GM18520 (cell line): Measurements from ENCODE around the gene EEFSEC.

ENCODE experiments used
- ATAC-seq: cut with Tn5 transposase; IDR thresholded peaks from one replicate; pipeline ENCODE4 v1.9.1; 2021; ENCODE audit not compliant: unreplicated experiment

The EEFSEC gene

GRCh38 chr3:128329491-128330213, 176.4 kb downstream of the EEFSEC start:
- no peak for ATAC-seq

DNA sequence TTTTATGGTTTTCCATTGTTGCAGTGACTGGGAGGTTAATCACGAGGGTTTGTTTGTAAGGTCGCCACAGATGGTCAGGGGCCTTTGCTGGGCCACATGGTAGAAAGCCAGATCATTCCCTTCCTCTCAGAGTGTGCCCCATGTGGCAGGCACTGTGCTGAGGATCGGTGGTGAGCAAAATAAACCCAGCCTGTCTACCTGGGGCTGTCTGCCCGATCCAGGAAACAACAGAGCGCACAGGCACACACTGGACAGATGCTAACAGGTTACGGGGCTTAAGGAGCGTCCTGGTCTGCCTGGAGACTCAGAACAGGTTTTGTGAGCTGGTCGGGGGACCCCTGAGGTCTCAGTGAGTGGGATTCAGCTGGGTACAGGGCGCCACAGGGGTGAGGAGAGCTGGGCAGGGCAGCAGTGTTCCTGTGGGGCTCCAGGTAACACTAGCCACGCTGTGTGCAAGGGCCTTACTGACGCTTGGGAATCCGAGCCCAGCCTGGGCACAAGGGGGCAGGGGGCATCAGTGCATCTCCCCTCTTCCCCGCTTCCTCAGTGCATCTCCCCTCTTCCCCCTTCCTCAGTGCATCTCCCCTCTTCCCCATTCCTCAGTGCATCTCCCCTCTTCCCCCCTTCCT, 177.0 kb downstream of the EEFSEC start:
- no peak for ATAC-seq

DNA sequence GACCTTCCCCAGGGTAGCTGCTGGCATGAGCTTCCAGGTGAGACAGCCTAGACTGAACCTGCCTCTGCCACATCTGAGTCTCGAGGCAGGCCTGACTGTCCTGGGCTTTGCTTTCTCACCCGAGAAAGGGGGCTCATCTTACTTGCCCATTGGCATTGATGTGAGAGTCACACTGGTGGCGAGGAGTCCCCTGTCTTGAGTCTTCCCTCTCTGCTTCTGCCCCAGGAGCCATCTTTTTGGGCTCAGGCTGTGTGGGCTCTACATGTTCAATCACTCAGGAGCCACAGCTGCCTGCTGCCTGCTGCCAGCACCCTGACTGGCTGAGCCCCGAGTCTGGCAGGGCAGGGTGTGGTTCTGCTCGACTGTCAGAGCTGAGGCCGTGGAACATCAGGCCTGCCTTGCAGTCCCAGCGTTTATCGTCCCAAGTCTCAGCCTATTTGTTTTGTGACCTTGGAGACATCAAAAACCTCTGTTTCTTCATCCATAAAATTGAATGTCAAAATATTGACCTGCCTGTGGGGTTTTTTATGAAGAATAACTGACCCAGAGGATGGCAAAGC, 180.9 kb downstream of the EEFSEC start:
- no peak for ATAC-seq

DNA sequence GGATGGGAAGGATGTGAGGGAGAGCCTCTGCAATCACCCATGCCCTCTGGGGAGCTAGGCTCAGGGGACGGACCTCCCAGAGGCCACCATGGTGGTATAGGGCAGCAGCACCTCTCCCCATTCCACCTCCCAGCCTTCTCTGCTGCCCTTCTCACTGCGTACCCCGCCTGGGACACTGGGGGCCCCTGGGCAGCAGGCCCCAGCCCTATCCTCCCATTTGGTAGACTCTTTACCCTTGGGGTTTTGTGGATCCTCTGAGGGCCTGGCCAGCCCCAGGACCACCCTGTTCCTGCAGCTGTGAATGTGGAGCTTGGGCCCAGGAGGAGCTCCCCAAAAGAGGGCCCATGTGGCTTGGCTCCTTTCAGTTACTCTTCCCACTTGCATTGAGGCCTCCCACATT, 181.5 kb downstream of the EEFSEC start:
- no peak for ATAC-seq

- ATAC-seq = no peak
These were observed 182.5 kb downstream of the EEFSEC start for GRCh38 chr3:128335621-128336296.

DNA sequence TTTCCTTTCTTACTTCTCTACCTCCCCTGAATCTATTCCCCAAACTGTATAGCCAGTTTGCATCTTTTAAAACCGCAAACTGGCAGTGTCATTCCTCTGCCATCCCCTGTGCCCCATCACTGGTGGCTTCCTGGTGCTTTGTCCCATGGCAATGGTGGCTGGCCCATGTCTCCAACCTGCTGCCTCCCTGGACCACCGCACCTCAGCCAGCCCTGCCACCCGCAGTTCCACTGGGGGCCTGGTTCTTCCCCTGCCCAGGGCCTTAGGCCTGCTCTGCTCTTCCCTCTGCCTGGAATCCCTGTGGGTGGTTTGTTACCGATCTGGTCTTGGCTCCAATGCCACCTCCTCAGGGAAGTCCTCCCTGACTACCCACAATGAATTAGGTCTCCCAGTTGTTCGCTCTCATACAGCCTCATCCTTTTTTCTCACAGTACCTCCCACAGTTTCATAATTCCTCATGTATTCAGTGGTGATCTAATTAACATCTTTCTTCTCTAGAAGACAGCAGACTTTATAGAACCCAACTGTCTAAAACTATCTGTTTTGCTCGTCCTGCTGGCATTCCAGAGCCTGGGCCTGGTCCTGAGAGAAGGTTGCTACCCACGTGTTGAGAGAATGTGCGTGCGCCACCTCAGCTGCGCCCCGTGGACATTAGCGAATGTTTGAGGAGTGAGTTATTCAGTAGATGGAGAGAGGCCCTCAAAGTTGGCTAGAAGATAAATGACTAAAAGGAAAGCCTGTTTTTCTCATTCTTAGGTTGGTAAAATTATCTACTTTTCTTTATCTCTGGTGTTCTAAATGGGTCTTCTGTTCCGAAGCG, 183.3 kb downstream of the EEFSEC start:
- ATAC-seq = no peak

DNA sequence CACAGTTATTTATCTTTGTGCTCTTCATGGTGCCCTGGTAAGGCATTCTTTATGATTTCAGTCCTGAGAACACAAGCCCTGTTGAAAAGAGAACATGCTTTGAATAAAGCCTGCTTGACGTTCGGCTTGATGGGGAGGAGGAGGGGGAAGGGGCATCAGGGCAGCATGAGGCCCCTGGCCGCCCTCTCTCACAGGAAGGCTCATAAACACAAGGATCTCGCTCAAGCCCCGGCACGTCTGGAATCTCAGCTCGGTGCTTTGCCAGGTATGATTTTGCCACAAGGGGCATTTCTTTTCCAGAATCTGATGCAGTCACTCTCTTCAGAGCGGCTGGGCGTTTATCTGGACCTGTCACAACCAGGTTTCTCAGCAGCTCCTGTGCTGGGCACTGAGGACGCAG, 184.0 kb downstream of the EEFSEC start:
- no peak for ATAC-seq

DNA sequence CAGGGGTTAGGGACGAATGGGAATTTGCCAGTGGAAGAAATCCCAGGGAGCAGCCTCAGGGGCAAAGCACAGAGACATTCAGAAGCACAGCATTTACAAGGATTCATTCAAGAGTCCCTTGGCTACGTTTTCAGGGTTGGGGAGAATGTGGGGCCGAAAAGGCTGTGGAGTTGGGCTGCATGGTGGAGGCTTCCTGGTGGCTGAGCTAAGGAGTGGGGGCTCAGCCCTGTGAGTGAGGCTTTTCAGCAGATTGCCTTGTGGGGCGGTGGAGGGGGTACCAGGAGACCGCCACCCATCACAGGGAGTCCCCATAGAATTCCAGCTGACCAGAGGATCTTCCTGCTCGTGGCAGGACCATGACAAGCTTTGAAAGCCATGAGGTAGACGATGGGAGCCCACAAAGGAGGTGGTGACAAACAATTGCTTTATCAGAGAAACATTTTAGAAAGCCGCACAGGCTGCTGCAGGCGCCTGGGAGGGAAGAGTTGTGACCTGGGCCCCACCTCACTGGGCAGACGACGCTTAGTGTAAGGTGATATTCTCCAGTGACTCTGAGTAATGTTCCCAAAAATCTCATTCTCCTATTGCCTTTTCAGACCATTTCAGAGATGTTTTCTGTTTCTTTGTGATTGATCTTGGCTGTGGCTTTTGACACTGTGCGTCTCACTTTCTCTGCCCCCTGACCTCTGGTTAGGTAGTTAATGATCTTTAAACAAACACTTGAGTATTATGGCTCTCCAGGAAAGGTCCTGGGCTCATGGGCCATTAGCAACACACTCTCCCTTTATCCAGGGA, 185.5 kb downstream of the EEFSEC start:
- no peak for ATAC-seq

DNA sequence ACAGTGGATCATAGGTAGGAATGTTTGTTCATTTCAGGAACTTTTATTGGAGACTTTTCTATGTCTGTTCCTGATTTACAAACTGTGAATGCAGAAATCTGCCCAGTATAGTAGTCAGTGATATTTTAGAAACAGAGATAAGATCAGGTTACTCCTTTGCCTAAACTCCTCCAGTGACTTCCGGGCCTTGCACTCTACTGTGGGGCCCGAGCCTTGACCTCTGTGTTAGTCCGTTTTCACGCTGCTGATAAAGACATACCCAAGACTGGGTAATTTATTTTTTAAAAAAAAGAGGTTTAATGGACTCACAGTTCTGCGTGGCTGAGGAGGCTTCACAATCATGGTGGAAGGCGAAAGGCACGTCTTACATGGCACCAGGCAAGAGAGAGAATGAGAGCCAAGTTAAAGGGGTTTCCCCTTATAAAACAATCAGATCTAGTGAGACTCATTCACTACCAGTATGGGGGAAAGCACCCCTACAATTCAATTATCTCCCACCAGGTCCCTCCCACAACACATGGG, 186.3 kb downstream of the EEFSEC start:
- no peak for ATAC-seq

- ATAC-seq = no peak
These were observed 187.1 kb downstream of the EEFSEC start for GRCh38 chr3:128340198-128340903.

GRCh38 chr3:128340904-128341555, 187.7 kb downstream of the EEFSEC start:
- no peak for ATAC-seq

DNA sequence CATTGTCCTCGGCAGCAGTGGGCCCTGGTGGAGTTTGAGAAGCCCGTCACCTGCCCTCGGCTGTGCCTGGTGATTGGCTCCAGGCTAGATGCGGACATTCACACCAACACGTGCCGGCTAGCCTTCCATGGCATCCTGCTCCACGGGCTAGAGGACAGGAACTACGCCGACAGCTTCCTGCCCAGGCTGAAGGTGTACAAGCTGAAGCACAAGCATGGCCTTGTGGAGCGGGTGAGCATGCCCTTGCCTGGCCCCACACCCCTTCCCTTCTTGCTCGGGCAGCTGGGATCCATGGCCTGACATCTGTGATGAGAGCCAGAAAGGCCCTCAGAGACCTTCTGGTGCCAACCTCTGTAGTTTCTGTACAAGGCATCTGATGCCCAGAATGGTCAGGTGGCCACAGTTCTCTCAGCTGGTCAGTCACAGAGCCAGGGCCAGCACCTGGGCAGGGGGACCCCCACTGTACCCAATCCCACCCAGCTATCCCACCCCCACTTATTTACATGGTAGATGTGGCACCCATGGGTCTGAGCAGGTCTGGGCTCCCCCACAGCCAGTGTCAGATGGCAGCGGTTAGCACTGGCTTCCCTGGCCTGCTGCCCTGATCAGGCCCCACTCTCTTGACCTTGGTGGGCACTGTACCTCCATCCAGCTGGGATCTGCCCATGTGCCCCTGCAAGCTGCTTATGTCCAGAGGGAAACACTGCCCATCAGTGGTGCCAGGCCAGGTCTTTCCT, 188.5 kb downstream of the EEFSEC start:
- ATAC-seq = no peak

DNA sequence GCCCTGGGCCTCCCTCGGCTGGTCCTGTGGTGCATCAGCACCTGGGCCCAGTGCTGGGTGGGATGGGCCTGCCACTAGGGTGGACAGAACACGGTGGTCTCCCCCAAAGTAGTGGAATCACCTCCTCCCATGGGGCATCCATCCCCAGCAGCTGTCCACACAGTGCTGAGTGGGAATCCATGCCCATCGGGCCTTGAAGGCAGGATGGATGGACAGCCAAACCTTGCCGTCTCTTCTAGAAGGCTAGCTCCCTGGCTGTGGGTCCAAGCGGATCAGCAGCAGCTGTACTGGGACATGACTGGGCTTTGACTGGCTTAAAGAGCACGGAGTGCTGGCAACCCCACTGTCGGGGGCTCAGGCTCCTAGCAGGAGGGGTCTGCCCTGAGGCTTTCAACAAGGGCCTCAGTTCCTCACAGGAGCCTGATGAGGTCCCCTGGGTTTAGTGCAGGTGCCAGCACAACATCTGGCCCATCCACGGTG, 189.5 kb downstream of the EEFSEC start:
- ATAC-seq = no peak

GRCh38 chr3:128343287-128344051, 190.2 kb downstream of the EEFSEC start:
- no peak for ATAC-seq

DNA sequence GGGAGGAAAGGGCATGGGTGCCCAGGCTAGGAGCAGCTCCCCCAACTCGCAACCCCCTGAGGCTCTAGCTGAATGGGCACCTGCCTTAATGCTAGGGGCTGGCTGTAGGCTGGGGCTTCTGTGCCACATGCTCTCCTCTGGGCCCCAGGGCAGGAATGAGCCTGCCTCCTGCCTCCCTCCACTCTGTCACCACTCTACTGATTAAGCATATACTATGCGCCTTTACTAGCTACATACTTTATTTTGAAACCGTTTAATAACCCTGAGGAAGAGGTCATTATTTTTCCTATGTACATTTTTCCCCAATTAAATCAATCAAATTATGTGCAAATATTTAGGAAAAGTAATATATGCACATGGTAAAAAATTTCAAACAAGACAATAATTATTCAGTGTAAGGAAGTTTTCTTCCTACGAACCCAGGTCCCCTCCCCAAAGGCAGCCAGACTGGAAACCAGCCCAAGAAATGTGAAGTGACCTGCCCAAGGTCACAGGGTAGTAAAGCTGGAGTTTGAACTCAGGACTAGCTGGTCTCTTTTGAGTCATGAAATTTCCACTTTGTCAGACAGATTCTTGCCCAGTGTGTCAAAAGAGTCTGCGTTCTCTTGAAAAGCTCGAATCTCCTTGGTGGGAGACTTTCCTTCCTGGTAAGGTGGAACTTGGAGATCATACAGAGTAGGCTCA, 190.9 kb downstream of the EEFSEC start:
- ATAC-seq = no peak

DNA sequence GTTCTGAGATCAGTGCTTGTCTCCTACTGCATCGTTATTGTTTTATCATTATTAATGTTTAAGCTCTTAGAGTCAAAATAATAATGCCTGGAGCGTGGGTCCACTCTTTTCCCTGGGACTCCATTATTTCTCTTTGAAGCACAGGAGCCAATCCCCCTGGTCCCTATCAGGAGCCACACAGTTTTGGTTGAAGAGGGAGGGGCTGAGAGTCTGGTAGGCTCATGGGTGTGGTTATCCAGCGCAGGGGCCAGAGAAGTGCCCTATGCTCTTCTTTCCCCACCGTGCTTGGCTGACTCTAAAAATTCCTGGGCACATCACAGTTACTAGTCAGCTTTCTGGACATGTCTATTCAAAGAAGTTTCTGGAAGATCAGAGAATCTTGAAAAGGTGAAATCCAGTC, 191.9 kb downstream of the EEFSEC start:
- no peak for ATAC-seq

DNA sequence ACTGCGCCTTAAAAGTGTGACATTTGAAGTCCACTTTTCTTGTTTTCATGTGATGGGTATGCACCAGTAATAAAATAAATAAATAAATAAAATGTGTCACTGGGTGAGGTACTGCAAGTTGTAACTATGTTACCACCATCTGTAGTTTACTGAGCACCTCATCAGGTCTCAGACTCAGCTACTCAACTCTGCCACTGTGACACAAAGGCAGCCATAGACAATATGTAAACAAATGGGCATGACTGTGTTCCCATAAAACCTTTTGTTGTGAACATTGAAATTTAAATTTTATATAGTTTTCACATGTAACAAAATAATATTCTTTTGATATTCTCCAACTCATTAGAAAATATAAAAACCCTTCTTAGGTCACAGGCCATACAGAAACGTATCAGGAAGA, 193.3 kb downstream of the EEFSEC start:
- no peak for ATAC-seq
